Stomach (tissue), 9 donors: Measurements from ENCODE around the gene EEF1G. TPM values are rescaled to one million over a fixed set of nuclear protein-coding genes. Genes with fewer than 3 reads are reported as not detected.

ENCODE experiments used
- DNase-seq, 2 donors: peaks; one replicate each; pipeline versions ENCODE4 v3.0.0 to v3.0.0-alpha.2; 2013 to 2019
- H3K27ac ChIP-seq, 5 donors: fragments of 200-600 bp in 4 of 5; sonication (generic) in 4 of 5; one replicate each; pipeline ENCODE4 v1.5.1; 2013 to 2019; ENCODE audit warnings: mild to moderate bottlenecking in 1 of 5, moderate library complexity in 1 of 5
- H3K27me3 ChIP-seq, 3 donors: fragments of 200-600 bp; sonication (generic); one replicate each; pipeline ENCODE4 v1.5.1; 2017 to 2019; ENCODE audit warnings: mixed run types in 1 of 3
- H3K36me3 ChIP-seq, 4 donors: fragments of 200-600 bp; sonication (generic); 1 replicate in 3 of 4; 2 replicates in 1 of 4; pipeline ENCODE4 v1.5.1; 2016 to 2019
- H3K4me1 ChIP-seq, 4 donors: fragments of 200-600 bp; sonication (generic); one replicate each; pipeline ENCODE4 v1.5.1; 2016 to 2019
- H3K4me3 ChIP-seq, 4 donors: fragments of 200-600 bp; sonication (generic) in 3 of 4; one replicate each; pipeline ENCODE4 v1.5.1; 2016 to 2019; ENCODE audit warnings: mild to moderate bottlenecking in 1 of 4
- H3K9me3 ChIP-seq, 4 donors: fragments of 200-600 bp; sonication (generic); one replicate each; pipeline ENCODE4 v1.5.1; 2016 to 2019
- CTCF ChIP-seq, 7 experiments: fragments of 450-650 bp in 4 of 7; fragments of 200-600 bp in 3 of 7; sonication (generic) in 3 of 7; IDR thresholded peaks; one replicate each; pipeline ENCODE4 v1.5.1; 2016 to 2019; ENCODE audit warnings: antibody characterized with exemption in 7 of 7, control low read depth in 2 of 7, mild to moderate bottlenecking in 1 of 7
- EP300 ChIP-seq: sonication (generic); formaldehyde crosslinking; IDR thresholded peaks from one replicate; pipeline ENCODE4 v1.6.1; 2017; ENCODE audit warnings: antibody characterized with exemption
- POLR2A ChIP-seq, 4 donors: fragments of 450-650 bp; IDR thresholded peaks; one replicate each; pipeline ENCODE4 v1.6.1; 2016; ENCODE audit warnings: antibody characterized with exemption in 4 of 4, control low read depth in 2 of 4, mild to moderate bottlenecking in 1 of 4, moderate library complexity in 1 of 4
- POLR2AphosphoS5 ChIP-seq, 3 donors: sonication (generic); formaldehyde crosslinking; IDR thresholded peaks; one replicate each; pipeline ENCODE4 v1.6.1; 2016; ENCODE audit warnings: antibody characterized with exemption in 3 of 3
- WGBS, 5 donors: extraction: QIAGEN DNeasy Blood & Tissue Kit in 3 of 5; methylation state at CpG; one replicate each; pipeline versions ENCODE4 v1.1.5 to v1.1.7; 2013 to 2018; 5-methylcytosine and 5-hydroxymethylcytosine counted together
- intact Hi-C: fragments of 100-400 bp; cut with DNase I; formaldehyde crosslinking; loops from one replicate; pipeline ENCODE4 v1.15.1; 2023; ENCODE audit warnings: low total_unique reads
- polyA plus RNA-seq, 3 donors: library from polyadenylated mRNA; stranded (reverse); fragments of 200-250 nt; gene quantifications; one replicate each; pipeline ENCODE4 v1.2.3, GENCODE V29; 2013
- total RNA-seq, 5 donors: library from RNA; depleted of rRNA; stranded (reverse); fragments of >200 nt; gene quantifications; one replicate each; pipeline versions ENCODE4 v1.1.0 to v1.2.3, GENCODE V29; 2014 to 2016
- donor health status: healthy with polysubstance abuse.
- donor health status: Bipolar disorder and iron deficiency.
- donor health status: healthy.

The EEF1G gene
- total and polyA plus RNA-seq, 8 donors = 671 to 1,760 (median 1,103) TPM

DNA sequence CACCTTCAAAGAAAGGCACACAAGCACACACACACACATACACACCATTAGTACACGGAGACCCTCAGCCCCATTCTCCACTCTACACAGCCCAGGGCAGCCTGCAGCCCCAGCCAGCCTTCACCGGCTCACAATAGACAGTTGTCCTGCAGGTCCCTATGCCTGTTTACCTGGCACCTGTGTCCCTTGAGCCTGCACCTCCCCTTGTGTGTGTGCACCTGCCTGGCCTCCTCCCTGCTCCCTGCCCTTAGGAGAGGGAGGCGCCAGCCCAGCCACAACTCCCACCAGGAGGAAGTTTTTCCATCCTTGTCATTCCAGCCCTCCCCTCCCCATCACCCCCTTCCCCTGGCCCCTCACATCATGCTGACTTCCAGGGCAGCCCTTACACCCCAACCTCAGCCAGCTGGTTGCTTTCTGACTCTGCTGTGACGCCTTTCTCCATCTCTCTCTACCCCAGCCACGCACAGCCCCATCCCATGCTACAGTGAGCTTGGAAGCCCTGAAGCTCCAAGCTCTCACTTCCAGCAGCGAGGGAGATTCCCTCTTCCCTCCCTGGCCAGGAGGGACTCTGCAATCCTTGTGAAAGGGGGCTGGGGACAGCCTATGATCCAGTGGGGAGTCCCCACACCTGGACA lies 31.5 kb downstream of the EEF1G start:
- no peak for TF ChIP-seq EP300
- H3K27ac ChIP-seq = peak overlapping the region; percentile 93 to 99 (median 96)
- DNase-seq = peak; percentile 54 to 58
- H3K4me1 ChIP-seq = peaks cover 68 to 82% (median 80%) of the 10 kb centered on the region in 4 donors
- H3K27me3 ChIP-seq = no peaks in the 10 kb centered on the region
- H3K4me3 ChIP-seq = peak overlapping the region; percentile 83 to 95 (median 88)
- H3K9me3 ChIP-seq = no peaks in the 10 kb centered on the region
- 11 to 28% (median 24%) methylated on average over 5 to 6 of the region's 6 CpGs for WGBS, 5 donors
- intact Hi-C loops = loop anchor here (5.0 kb wide), 1 partner anchor 120 kb away; no protein-coding TSS in a partner anchor
- H3K36me3 ChIP-seq = no peaks in the 10 kb centered on the region

DNA sequence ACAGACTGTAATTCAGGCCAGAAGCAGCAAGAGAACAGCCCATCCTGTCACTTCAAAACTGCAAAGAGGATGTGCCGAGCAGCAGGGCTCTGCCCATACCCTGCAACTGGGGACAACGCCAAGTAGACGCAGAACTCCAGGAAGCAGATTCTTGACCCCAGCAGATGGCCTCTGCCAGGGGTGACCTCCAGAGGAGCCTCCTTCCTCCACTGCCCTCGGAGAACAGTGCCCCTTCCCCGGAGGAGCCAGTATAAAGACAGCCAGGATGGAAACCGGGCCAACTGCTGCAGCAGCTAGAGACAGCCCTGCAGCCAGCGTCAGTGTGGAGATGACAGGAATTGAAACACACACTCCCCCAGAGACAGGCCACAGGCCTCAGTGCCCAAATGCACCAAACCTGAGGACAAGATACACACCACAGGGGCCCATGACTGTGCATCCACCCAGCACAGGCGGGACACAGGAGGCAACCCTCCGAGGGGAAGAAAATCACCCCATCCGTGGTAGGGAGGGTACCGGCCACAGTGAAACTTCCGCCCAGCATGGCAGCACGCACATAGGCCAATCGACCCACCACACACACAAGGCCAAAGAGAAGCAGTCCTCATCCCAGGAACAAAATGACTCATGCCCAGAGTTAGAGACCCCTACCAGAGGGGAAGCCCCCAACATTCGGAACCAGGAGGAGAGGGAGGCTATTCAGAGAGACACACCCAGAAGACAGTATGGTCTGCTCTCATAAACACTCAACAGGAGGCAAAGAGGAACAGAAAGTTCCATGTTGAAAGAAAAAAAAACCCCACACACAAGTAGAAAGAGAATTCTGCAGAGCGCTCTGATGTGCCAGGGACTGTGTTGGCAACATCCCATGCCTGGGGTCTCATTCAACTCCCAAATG lies 32.6 kb downstream of the EEF1G start:
- peak in 1 of 2 donors; percentile 58 for DNase-seq
- intact Hi-C loops = loop anchor here (5.0 kb wide), 1 partner anchor 119 kb away; no protein-coding TSS in a partner anchor
- peak overlapping the region; percentile 8 to 99 (median 95) for H3K27ac ChIP-seq
- peaks cover under 1 to 7% (median 6%) of the 10 kb centered on the region in 4 donors for H3K36me3 ChIP-seq
- 32 to 44% (median 38%) methylated on average over 9 to 16 of the region's 16 CpGs for WGBS, 5 donors
- no peaks in the 10 kb centered on the region for H3K9me3 ChIP-seq
- TF ChIP-seq EP300 (no peak), POLR2A (IDR thresholded peaks at IDR 0.05) (no peak), CTCF (IDR thresholded peaks at IDR 0.05) (no peak), POLR2AphosphoS5 (IDR thresholded peaks at IDR 0.05) (peak in 1 of 3 donors; percentile 26)
- peaks cover 74 to 87% (median 81%) of the 10 kb centered on the region in 4 donors for H3K4me1 ChIP-seq
- no peaks in the 10 kb centered on the region for H3K27me3 ChIP-seq
- peak overlapping the region; percentile 83 to 95 (median 88) for H3K4me3 ChIP-seq

- peak; percentile 63 to 90 for DNase-seq
- peak in 1 of 3 donors; percentile 62 for TF ChIP-seq POLR2AphosphoS5 (IDR thresholded peaks at IDR 0.05)
- TF ChIP-seq EP300 = no peak
- no peak for TF ChIP-seq POLR2A (IDR thresholded peaks at IDR 0.05)
- no peak for TF ChIP-seq CTCF (IDR thresholded peaks at IDR 0.05)
- H3K36me3 ChIP-seq = peaks cover 17 to 24% (median 23%) of the 10 kb centered on the region in 4 donors
- intact Hi-C loops = no loop called here
- H3K9me3 ChIP-seq = no peaks in the 10 kb centered on the region
- H3K27me3 ChIP-seq = no peaks in the 10 kb centered on the region
- 10 to 44% (median 16%) methylated on average over 3 to 13 of the region's 13 CpGs for WGBS, 5 donors
- H3K4me3 ChIP-seq = peak overlapping the region; percentile 8 to 95 (median 88)
- peaks cover 72 to 100% (median 82%) of the 10 kb centered on the region in 4 donors for H3K4me1 ChIP-seq
- peak overlapping the region; percentile 52 to 99 (median 95) for H3K27ac ChIP-seq
Observed at GRCh38 chr11:62539238-62539925, 34.3 kb downstream of the EEF1G start.

DNA sequence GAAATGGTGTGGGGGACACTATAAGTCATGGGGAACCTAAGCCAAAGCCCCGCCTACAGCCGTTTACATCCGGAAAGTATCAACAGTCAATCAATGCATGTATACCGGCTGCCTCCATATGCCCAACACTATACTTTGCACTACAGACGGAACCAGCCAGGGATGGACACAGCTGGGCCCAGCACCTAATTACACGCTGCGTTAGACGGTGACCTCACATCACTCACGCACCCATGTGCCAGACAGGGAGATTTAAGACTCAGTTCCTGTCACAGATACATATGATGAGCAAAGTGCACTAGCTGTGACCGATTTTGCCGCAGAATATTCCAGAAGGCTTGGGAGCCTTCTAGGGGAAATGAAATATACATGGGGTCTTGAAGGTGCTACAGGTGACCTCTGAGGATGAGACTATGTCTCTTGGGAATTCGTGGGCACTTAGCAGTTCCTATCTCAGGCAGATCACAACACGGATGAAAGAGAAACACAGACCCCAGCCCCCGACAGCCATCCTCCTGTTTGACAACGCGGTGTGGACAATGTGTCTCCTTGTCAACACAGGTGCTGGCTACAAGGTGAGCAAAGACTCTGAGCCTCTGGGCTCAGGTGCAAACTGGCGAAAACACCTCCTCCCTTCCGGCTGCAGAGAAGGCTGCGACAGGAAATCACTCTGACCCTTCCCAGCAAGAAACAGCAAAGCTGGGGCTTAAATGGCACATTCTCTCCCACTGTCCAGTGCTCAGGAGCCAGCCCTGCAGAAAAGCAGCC lies 35.0 kb downstream of the EEF1G start:
- intact Hi-C loops = no loop called here
- no peaks in the 10 kb centered on the region for H3K9me3 ChIP-seq
- DNase-seq = no peak
- H3K4me3 ChIP-seq = peak overlapping the region; percentile 1 to 95 (median 88)
- peaks cover 24 to 31% (median 30%) of the 10 kb centered on the region in 4 donors for H3K36me3 ChIP-seq
- 56 to 60% (median 59%) methylated on average over 19 of the region's 19 CpGs for WGBS, 5 donors
- no peaks in the 10 kb centered on the region for H3K27me3 ChIP-seq
- TF ChIP-seq POLR2A (IDR thresholded peaks at IDR 0.05) (no peak), POLR2AphosphoS5 (IDR thresholded peaks at IDR 0.05) (no peak), EP300 (no peak), CTCF (IDR thresholded peaks at IDR 0.05) (no peak)
- H3K4me1 ChIP-seq = peaks cover 64 to 92% (median 78%) of the 10 kb centered on the region in 4 donors
- H3K27ac ChIP-seq = peak overlapping the region; percentile 43 to 99 (median 95)
